HEK293 (cell line): ENCODE data around the gene EEFSEC.

ENCODE experiments used
- CTCF ChIA-PET: fragments of 350-600 bp; formaldehyde crosslinking; extraction: SDS; loops from one replicate; lab custom pipeline; 2021; ENCODE audit warnings: antibody characterized with exemption; lab: Yijun Ruan, JAX
- POLR2A ChIA-PET: fragments of 300-600 bp; formaldehyde crosslinking; extraction: SDS; loops from one replicate; lab custom pipeline; 2020; ENCODE audit warnings: antibody characterized with exemption, inconsistent platforms; lab: Yijun Ruan, JAX
- H3K27ac ChIP-seq: fragments of 200-500 bp; sonication (Bioruptor generic); 2 replicates; pipeline ENCODE4 v1.5.1; 2014; ENCODE audit warnings: low read depth, low read length, control low read depth, inconsistent platforms; ENCODE audit errors: extremely low read depth
- H3K36me3 ChIP-seq, 2 experiments: fragments of 200-500 bp in 1 of 2; sonication (Bioruptor generic) in 1 of 2; 1 replicate in 1 of 2; 2 replicates in 1 of 2; pipeline ENCODE4 v1.5.1; 2014 to 2017; ENCODE audit warnings: inconsistent platforms in 2 of 2, low read length in 2 of 2; ENCODE audit not compliant: control insufficient read depth in 2 of 2, insufficient read depth in 1 of 2
- H3K4me1 ChIP-seq: fragments of 200-500 bp; sonication (Bioruptor generic); 2 replicates; pipeline ENCODE4 v1.5.1; 2014; ENCODE audit warnings: mild to moderate bottlenecking, low read length, inconsistent platforms; ENCODE audit not compliant: control insufficient read depth, insufficient read depth
- H3K4me3 ChIP-seq: 2 replicates; pipeline ENCODE4 v1.5.1; 2011; ENCODE audit warnings: low read depth, mild to moderate bottlenecking, control low read depth, low read length, moderate library complexity
- H3K9me3 ChIP-seq: fragments of 200-500 bp; sonication (Bioruptor generic); 2 replicates; pipeline ENCODE4 v1.5.1; 2014; ENCODE audit warnings: low read depth, low read length, inconsistent platforms; ENCODE audit not compliant: control insufficient read depth, insufficient read depth
- BCL11A ChIP-seq: fragments of 450-650 bp; formaldehyde crosslinking; IDR thresholded peaks from 2 replicates; pipeline ENCODE4 v1.5.1; 2016; ENCODE audit warnings: low read depth, missing biosample characterization, missing genetic modification characterization
- BCL11B ChIP-seq: fragments of 450-650 bp; formaldehyde crosslinking; IDR thresholded peaks from 2 replicates; pipeline ENCODE4 v1.5.1; 2016; ENCODE audit warnings: low read depth, missing biosample characterization, missing genetic modification characterization
- HOXC10 ChIP-seq: sonication (generic); formaldehyde crosslinking; IDR thresholded peaks from 2 replicates; pipeline ENCODE4 v1.8.1; 2023; ENCODE audit warnings: mild to moderate bottlenecking, missing genetic modification reagents
- KLF1 ChIP-seq: fragments of 450-650 bp; formaldehyde crosslinking; IDR thresholded peaks from 2 replicates; pipeline ENCODE4 v1.5.1; 2016; ENCODE audit warnings: missing biosample characterization, missing genetic modification characterization
- KLF8 ChIP-seq: fragments of 450-650 bp; formaldehyde crosslinking; IDR thresholded peaks from 2 replicates; pipeline ENCODE4 v1.5.1; 2016; ENCODE audit warnings: missing biosample characterization, missing genetic modification characterization
- SALL2 ChIP-seq: fragments of 450-650 bp; formaldehyde crosslinking; IDR thresholded peaks from 2 replicates; pipeline ENCODE4 v1.5.0; 2017; ENCODE audit warnings: missing biosample characterization, mild to moderate bottlenecking, missing genetic modification characterization, borderline replicate concordance
- ZBTB1 ChIP-seq: fragments of 450-650 bp; formaldehyde crosslinking; IDR thresholded peaks from 2 replicates; pipeline ENCODE4 v1.5.1; 2016; ENCODE audit warnings: missing biosample characterization, missing genetic modification characterization
- ZBTB17 ChIP-seq: fragments of 450-650 bp; formaldehyde crosslinking; IDR thresholded peaks from 2 replicates; pipeline ENCODE4 v1.5.1; 2016; ENCODE audit warnings: missing biosample characterization, missing genetic modification characterization
- ZFP3 ChIP-seq: fragments of 450-650 bp; formaldehyde crosslinking; IDR thresholded peaks from 2 replicates; pipeline ENCODE4 v1.5.1; 2016; ENCODE audit warnings: low read depth, missing biosample characterization, missing genetic modification characterization
- ZNF121 ChIP-seq: fragments of 450-650 bp; formaldehyde crosslinking; IDR thresholded peaks from 2 replicates; pipeline ENCODE4 v1.5.1; 2016; ENCODE audit warnings: missing biosample characterization, missing genetic modification characterization
- ZNF19 ChIP-seq: fragments of 450-650 bp; formaldehyde crosslinking; IDR thresholded peaks from 2 replicates; pipeline ENCODE4; 2016; ENCODE audit warnings: missing biosample characterization, missing genetic modification characterization, low read depth
- ZNF341 ChIP-seq: fragments of 450-650 bp; formaldehyde crosslinking; IDR thresholded peaks from 2 replicates; pipeline ENCODE4; 2016; ENCODE audit warnings: low read depth, missing biosample characterization, missing genetic modification characterization
- ZNF501 ChIP-seq: fragments of 450-650 bp; formaldehyde crosslinking; IDR thresholded peaks from 2 replicates; pipeline ENCODE4 v1.5.1; 2016; ENCODE audit warnings: missing biosample characterization, missing genetic modification characterization
- ZNF555 ChIP-seq: fragments of 450-650 bp; formaldehyde crosslinking; conservative IDR thresholded peaks from 2 replicates; pipeline ENCODE4 v1.5.1; 2017; ENCODE audit warnings: missing biosample characterization, mild to moderate bottlenecking, missing genetic modification characterization, inconsistent platforms
- ZNF585B ChIP-seq: fragments of 450-650 bp; formaldehyde crosslinking; IDR thresholded peaks from 2 replicates; pipeline ENCODE4 v1.5.1; 2016; ENCODE audit warnings: missing biosample characterization, missing genetic modification characterization
- ZNF600 ChIP-seq: fragments of 450-650 bp; formaldehyde crosslinking; IDR thresholded peaks from 2 replicates; pipeline ENCODE4 v1.5.1; 2016; ENCODE audit warnings: missing biosample characterization, missing genetic modification characterization
- ZNF610 ChIP-seq: fragments of 450-650 bp; formaldehyde crosslinking; IDR thresholded peaks from 2 replicates; pipeline ENCODE4 v1.5.1; 2016; ENCODE audit warnings: missing biosample characterization, missing genetic modification characterization, borderline replicate concordance
- ZNF701 ChIP-seq: fragments of 450-650 bp; formaldehyde crosslinking; IDR thresholded peaks from 2 replicates; pipeline ENCODE4 v1.5.1; 2016; ENCODE audit warnings: missing biosample characterization, missing genetic modification characterization
- ZNF747 ChIP-seq: fragments of 450-650 bp; formaldehyde crosslinking; IDR thresholded peaks from 2 replicates; pipeline ENCODE4 v1.5.1; 2016; ENCODE audit warnings: missing biosample characterization, missing genetic modification characterization
- ZNF76 ChIP-seq: fragments of 450-650 bp; formaldehyde crosslinking; IDR thresholded peaks from 2 replicates; pipeline ENCODE4; 2016; ENCODE audit warnings: low read depth, missing biosample characterization, missing genetic modification characterization, borderline replicate concordance
- ZNF791 ChIP-seq: fragments of 450-650 bp; formaldehyde crosslinking; IDR thresholded peaks from 2 replicates; pipeline ENCODE4 v1.5.1; 2016; ENCODE audit warnings: missing biosample characterization, missing genetic modification characterization
- ZSCAN23 ChIP-seq: fragments of 450-650 bp; formaldehyde crosslinking; IDR thresholded peaks from 2 replicates; pipeline ENCODE4 v1.5.1; 2016; ENCODE audit warnings: missing biosample characterization, missing genetic modification characterization
- TF ChIP-seq, protein P1 (sequence below): fragments of 450-650 bp; formaldehyde crosslinking; IDR thresholded peaks from 2 replicates; pipeline ENCODE4 v1.5.1; 2016; ENCODE audit warnings: missing biosample characterization, missing genetic modification characterization, low read depth
- TF ChIP-seq, protein P2 (sequence below): fragments of 450-650 bp; formaldehyde crosslinking; IDR thresholded peaks from 2 replicates; pipeline ENCODE4 v1.5.1; 2016; ENCODE audit warnings: missing biosample characterization, missing genetic modification characterization
- TF ChIP-seq, protein P3 (sequence below): fragments of 450-650 bp; formaldehyde crosslinking; IDR thresholded peaks from 2 replicates; pipeline ENCODE4 v1.5.1; 2016; ENCODE audit warnings: missing biosample characterization, missing genetic modification characterization
- TF ChIP-seq, protein P4 (sequence below): fragments of 450-650 bp; formaldehyde crosslinking; IDR thresholded peaks from 2 replicates; pipeline ENCODE4 v1.5.1; 2016; ENCODE audit warnings: missing biosample characterization, missing genetic modification characterization
- TF ChIP-seq, protein P5 (sequence below): fragments of 450-650 bp; formaldehyde crosslinking; IDR thresholded peaks from 2 replicates; pipeline ENCODE4 v1.5.1; 2016; ENCODE audit warnings: missing biosample characterization, missing genetic modification characterization

Gene EEFSEC

DNA sequence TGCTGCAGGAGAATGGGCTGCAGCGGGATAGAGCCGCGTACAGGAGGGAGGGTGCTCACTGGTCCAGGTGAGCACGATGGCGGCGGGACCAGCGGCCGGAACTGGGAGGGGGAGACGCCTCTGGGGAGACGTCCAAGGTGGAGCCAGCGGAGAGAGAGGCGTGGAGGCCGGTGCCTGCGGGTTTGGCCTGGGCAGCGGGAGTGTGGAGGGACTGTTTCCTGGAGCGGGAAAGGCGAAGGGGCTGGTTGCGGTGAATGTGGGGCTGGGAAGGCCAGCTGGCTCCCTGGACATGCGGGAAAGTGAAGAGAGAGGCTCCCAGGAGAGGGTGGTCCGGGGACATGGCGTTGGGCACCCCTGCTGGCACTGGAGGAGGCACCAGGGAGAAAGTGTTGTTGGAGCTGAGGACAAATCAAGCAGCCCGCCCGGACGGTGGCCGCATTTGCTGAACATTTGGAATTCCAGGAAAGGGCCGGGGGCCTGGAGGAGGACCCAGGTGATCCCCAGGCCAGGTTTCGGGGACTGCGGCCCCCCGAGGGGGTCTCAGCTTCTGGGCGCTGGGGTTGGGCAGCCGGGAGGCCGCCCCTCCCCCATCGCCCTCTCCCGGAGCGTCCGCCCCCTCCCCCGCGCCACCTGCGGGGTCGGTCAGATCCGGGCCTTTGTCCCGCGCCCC, 279.2 kb downstream of the EEFSEC start:
- ChIA-PET POLR2A (no interaction called here), CTCF (interaction anchor here (0.6 kb wide), 1 partner anchor 362 kb away, joined by 3 read pairs; no protein-coding TSS in a partner anchor)
- Histone ChIP-seq H3K27ac (no peak overlapping the region), H3K4me3 (no peak overlapping the region), H3K4me1 (no peaks in the 10 kb centered on the region), H3K36me3 (no peaks in the 10 kb centered on the region), H3K9me3 (no peaks in the 10 kb centered on the region)
- TF ChIP-seq ZNF555 (no peak), ZNF747 (tag by site-specific recombination) (no peak), ZNF341 (tag by site-specific recombination) (0 out of 2 replicates have a peak, but pooled peaks have one; percentile 11), HOXC10 (CRISPR knock-in tag) (no peak), ZBTB1 (no peak), KLF1 (tag by site-specific recombination) (0 out of 2 replicates have a peak, but pooled peaks have one; percentile 13), ZSCAN23 (tag by site-specific recombination) (no peak), ZNF791 (tag by site-specific recombination) (no peak), KLF8 (tag by site-specific recombination) (no peak)
- TF ChIP-seq, protein P1, sequence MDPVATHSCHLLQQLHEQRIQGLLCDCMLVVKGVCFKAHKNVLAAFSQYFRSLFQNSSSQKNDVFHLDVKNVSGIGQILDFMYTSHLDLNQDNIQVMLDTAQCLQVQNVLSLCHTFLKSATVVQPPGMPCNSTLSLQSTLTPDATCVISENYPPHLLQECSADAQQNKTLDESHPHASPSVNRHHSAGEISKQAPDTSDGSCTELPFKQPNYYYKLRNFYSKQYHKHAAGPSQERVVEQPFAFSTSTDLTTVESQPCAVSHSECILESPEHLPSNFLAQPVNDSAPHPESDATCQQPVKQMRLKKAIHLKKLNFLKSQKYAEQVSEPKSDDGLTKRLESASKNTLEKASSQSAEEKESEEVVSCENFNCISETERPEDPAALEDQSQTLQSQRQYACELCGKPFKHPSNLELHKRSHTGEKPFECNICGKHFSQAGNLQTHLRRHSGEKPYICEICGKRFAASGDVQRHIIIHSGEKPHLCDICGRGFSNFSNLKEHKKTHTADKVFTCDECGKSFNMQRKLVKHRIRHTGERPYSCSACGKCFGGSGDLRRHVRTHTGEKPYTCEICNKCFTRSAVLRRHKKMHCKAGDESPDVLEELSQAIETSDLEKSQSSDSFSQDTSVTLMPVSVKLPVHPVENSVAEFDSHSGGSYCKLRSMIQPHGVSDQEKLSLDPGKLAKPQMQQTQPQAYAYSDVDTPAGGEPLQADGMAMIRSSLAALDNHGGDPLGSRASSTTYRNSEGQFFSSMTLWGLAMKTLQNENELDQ (tag by site-specific recombination) = no peak
- TF ChIP-seq, protein P2, sequence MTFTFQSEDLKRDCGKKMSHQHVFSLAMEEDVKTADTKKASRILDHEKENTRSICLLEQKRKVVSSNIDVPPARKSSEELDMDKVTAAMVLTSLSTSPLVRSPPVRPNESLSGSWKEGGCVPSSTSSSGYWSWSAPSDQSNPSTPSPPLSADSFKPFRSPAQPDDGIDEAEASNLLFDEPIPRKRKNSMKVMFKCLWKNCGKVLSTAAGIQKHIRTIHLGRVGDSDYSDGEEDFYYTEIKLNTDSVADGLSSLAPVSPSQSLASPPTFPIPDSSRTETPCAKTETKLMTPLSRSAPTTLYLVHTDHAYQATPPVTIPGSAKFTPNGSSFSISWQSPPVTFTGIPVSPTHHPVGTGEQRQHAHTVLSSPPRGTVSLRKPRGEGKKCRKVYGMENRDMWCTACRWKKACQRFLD = no peak
- TF ChIP-seq, protein P3, sequence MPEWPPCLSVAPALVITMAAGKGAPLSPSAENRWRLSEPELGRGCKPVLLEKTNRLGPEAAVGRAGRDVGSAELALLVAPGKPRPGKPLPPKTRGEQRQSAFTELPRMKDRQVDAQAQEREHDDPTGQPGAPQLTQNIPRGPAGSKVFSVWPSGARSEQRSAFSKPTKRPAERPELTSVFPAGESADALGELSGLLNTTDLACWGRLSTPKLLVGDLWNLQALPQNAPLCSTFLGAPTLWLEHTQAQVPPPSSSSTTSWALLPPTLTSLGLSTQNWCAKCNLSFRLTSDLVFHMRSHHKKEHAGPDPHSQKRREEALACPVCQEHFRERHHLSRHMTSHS = no peak
- TF ChIP-seq, all 188 proteins: peak for 2

DNA sequence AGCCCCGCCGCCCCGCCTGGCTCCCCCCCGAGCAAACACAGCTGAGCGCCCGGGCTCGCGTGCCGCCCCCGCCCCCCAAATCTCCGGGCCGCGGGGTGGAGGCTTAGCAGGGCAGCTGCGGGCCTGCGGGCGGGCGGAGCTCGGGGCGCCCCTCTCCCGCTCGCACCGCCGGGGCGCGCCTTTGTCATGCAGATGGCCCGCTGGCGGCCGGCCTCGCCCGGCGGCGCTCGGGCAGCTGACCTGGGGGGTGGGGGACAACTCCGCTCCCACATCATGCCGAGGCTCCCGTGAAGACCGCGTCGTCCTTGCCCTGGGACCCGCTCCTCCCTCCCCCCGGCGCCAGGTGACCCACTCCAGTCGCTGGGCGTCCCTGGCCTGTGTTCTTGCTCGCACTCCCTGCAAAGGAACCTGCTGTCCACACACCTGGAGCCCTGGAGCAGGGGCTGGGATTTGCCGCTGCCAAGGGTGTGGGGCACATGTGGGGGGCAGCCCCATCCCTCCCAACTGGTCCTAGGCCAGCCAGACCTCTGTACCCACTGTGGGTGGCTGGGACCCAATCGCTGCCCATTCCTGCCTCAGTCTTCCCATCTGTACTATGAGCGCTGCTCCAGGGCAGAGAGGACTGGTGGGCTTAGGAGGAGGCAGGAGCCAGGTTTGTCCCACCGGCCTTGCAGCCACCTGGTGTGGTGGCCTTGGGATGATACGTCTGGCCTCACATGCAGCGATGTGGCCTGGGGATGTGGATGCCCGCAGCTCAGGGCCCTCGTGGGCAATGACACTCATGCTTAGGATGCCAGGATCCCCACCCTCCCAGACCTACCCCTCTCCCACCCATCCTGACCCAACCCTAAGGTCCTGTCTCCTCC, 279.9 kb downstream of the EEFSEC start:
- Histone ChIP-seq H3K4me3 (no peak overlapping the region), H3K4me1 (no peaks in the 10 kb centered on the region), H3K27ac (no peak overlapping the region), H3K9me3 (no peaks in the 10 kb centered on the region), H3K36me3 (no peaks in the 10 kb centered on the region)
- POLR2A ChIA-PET = no interaction called here
- CTCF ChIA-PET = interaction anchor here (0.6 kb wide), 1 partner anchor 363 kb away, joined by 3 read pairs; no protein-coding TSS in a partner anchor
- TF ChIP-seq ZNF701 = no peak
- TF ChIP-seq ZNF76 (tag by site-specific recombination) = no peak
- TF ChIP-seq ZNF19 (tag by site-specific recombination) = no peak
- TF ChIP-seq BCL11A (tag by site-specific recombination) = no peak
- TF ChIP-seq SALL2 (tag by site-specific recombination) = no peak
- no peak for TF ChIP-seq ZNF600 (tag by site-specific recombination)
- TF ChIP-seq ZFP3 (tag by site-specific recombination) = no peak
- no peak for TF ChIP-seq BCL11B (tag by site-specific recombination)
- TF ChIP-seq ZNF610 (tag by site-specific recombination) = no peak
- no peak for TF ChIP-seq ZNF501 (tag by site-specific recombination)
- no peak for TF ChIP-seq ZBTB17
- TF ChIP-seq, protein P4, sequence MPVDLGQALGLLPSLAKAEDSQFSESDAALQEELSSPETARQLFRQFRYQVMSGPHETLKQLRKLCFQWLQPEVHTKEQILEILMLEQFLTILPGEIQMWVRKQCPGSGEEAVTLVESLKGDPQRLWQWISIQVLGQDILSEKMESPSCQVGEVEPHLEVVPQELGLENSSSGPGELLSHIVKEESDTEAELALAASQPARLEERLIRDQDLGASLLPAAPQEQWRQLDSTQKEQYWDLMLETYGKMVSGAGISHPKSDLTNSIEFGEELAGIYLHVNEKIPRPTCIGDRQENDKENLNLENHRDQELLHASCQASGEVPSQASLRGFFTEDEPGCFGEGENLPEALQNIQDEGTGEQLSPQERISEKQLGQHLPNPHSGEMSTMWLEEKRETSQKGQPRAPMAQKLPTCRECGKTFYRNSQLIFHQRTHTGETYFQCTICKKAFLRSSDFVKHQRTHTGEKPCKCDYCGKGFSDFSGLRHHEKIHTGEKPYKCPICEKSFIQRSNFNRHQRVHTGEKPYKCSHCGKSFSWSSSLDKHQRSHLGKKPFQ = no peak
- TF ChIP-seq, protein P5, sequence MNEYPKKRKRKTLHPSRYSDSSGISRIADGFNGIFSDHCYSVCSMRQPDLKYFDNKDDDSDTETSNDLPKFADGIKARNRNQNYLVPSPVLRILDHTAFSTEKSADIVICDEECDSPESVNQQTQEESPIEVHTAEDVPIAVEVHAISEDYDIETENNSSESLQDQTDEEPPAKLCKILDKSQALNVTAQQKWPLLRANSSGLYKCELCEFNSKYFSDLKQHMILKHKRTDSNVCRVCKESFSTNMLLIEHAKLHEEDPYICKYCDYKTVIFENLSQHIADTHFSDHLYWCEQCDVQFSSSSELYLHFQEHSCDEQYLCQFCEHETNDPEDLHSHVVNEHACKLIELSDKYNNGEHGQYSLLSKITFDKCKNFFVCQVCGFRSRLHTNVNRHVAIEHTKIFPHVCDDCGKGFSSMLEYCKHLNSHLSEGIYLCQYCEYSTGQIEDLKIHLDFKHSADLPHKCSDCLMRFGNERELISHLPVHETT = no peak
- no peak for TF ChIP-seq ZNF121 (tag by site-specific recombination)
- TF ChIP-seq ZNF585B (tag by site-specific recombination) = no peak
